A549 (cell line): ENCODE results near the gene ARHGAP35. TPM values are rescaled to one million over a fixed set of nuclear protein-coding genes. Genes with fewer than 3 reads are reported as not detected.

Experiments used
- ATAC-seq, 2 experiments: fragments of 200-7000 bp in 1 of 2; fragments of >200 bp in 1 of 2; cut with Nextera tagmentation in 1 of 2; cut with Tn5 transposase in 1 of 2; 3 replicates each; pipeline versions ENCODE4 v1.8.0 to v1.9.1; 2018 to 2020; ENCODE audit warnings: mild to moderate bottlenecking in 1 of 2, moderate library complexity in 1 of 2
- CTCF ChIA-PET: fragments of 300-600 bp; sonication (Branson Sonifier 250); formaldehyde crosslinking; extraction: SDS; loops from one replicate; lab custom pipeline; 2021; ENCODE audit warnings: antibody characterized with exemption, inconsistent platforms; lab: Yijun Ruan, JAX
- POLR2A ChIA-PET: fragments of 350-600 bp; formaldehyde crosslinking; extraction: SDS; loops from one replicate; lab custom pipeline; 2021; ENCODE audit warnings: antibody characterized with exemption, inconsistent platforms; lab: Yijun Ruan, JAX
- DNase-seq, 2 experiments: peaks; one replicate each; pipeline versions ENCODE4 v3.0.0 to v3.0.0-alpha.2; 2011 to 2016; ENCODE audit warnings: low read depth in 1 of 2, low spot score in 1 of 2
- FAIRE-seq: peaks from 2 replicates; lab custom pipeline; 2011; peaks lifted over from hg19 to GRCh38; lab: Jason Lieb, UNC
- H3K27ac ChIP-seq, 2 experiments: fragments of >200 bp; sonication (Bioruptor Twin); formaldehyde crosslinking; 3 replicates each; pipeline ENCODE4 v1.5.1; 2016 to 2017
- H3K4me1 ChIP-seq: fragments of >200 bp; sonication (Bioruptor Twin); formaldehyde crosslinking; 3 replicates; pipeline ENCODE4 v1.6.1; 2016
- H3K4me2 ChIP-seq: fragments of >200 bp; sonication (Bioruptor Twin); formaldehyde crosslinking; 3 replicates; pipeline ENCODE4 v1.6.1; 2016
- H3K4me3 ChIP-seq: fragments of >200 bp; sonication (Bioruptor Twin); formaldehyde crosslinking; 3 replicates; pipeline ENCODE4 v1.5.1; 2016
- H3K9me3 ChIP-seq: fragments of >200 bp; sonication (Bioruptor Twin); formaldehyde crosslinking; 3 replicates; pipeline ENCODE4 v1.6.1; 2016
- CBX2 ChIP-seq: fragments of 200-600 bp; sonication (generic); IDR thresholded peaks from 2 replicates; pipeline ENCODE4 v1.6.1; 2016; ENCODE audit warnings: low read depth, mild to moderate bottlenecking, borderline replicate concordance
- CTCF ChIP-seq: fragments of >200 bp; sonication (Bioruptor Twin); formaldehyde crosslinking; IDR thresholded peaks from 3 replicates; pipeline ENCODE4 v1.5.1; 2016
- E2F6 ChIP-seq: IDR thresholded peaks from 2 replicates; pipeline ENCODE4 v1.6.1; 2012; ENCODE audit warnings: low read depth, borderline replicate concordance
- EHMT2 ChIP-seq: fragments of 200-600 bp; sonication (generic); IDR thresholded peaks from 2 replicates; pipeline ENCODE4 v1.6.1; 2016; ENCODE audit warnings: antibody characterized with exemption, low read depth, mild to moderate bottlenecking, moderate library complexity
- FOSB ChIP-seq: fragments of 250-450 bp; sonication (Bioruptor Pico); IDR thresholded peaks from 2 replicates; pipeline ENCODE4 v1.5.0; 2020; ENCODE audit warnings: mild to moderate bottlenecking, moderate library complexity
- HDAC2 ChIP-seq: fragments of 200-600 bp; sonication (generic); IDR thresholded peaks from 2 replicates; pipeline ENCODE4 v1.6.1; 2016
- HOXA7 ChIP-seq: fragments of 250-450 bp; sonication (Bioruptor Pico); IDR thresholded peaks from 2 replicates; pipeline ENCODE4 v1.5.0; 2020; ENCODE audit warnings: mild to moderate bottlenecking, moderate library complexity
- JUN ChIP-seq, 2 experiments: fragments of >200 bp; sonication (Bioruptor Twin); formaldehyde crosslinking; IDR thresholded peaks; 2 replicates in 1 of 2; 3 replicates in 1 of 2; pipeline ENCODE4 v1.6.1; 2016 to 2017
- JUNB ChIP-seq: fragments of >200 bp; sonication (Bioruptor Twin); formaldehyde crosslinking; IDR thresholded peaks from 2 replicates; pipeline ENCODE4 v1.6.1; 2016
- KDM1A ChIP-seq: fragments of 200-600 bp; sonication (generic); IDR thresholded peaks from 2 replicates; pipeline ENCODE4 v1.6.1; 2016; ENCODE audit warnings: low read depth, mild to moderate bottlenecking
- MAFK ChIP-seq: fragments of 450-650 bp; IDR thresholded peaks from 2 replicates; pipeline ENCODE4 v1.6.1; 2014; ENCODE audit not compliant: partially characterized antibody
- MAX ChIP-seq: IDR thresholded peaks from 2 replicates; pipeline ENCODE4 v1.6.1; 2012
- NFE2L2 ChIP-seq: fragments of 150-350 bp; conservative IDR thresholded peaks from 2 replicates; pipeline ENCODE4 v1.6.1; 2014; ENCODE audit warnings: low read length
- NR3C1 ChIP-seq: fragments of >200 bp; sonication (Bioruptor Twin); formaldehyde crosslinking; IDR thresholded peaks from 3 replicates; pipeline ENCODE4 v1.6.1; 2017
- POLR2AphosphoS2 ChIP-seq: conservative IDR thresholded peaks from 2 replicates; pipeline ENCODE4 v1.6.1; 2012; ENCODE audit warnings: low read length, improper control_type of control experiment, inconsistent platforms
- RAD21 ChIP-seq, 2 experiments: fragments of >200 bp in 1 of 2; sonication (Bioruptor Twin) in 1 of 2; formaldehyde crosslinking in 1 of 2; IDR thresholded peaks in 1 of 2; conservative IDR thresholded peaks in 1 of 2; 2 replicates in 1 of 2; 3 replicates in 1 of 2; pipeline ENCODE4 v1.6.1; 2012 to 2018; ENCODE audit warnings: inconsistent platforms in 1 of 2
- RCOR1 ChIP-seq: fragments of 150-350 bp; IDR thresholded peaks from 2 replicates; pipeline ENCODE4 v1.6.1; 2014; ENCODE audit warnings: antibody characterized with exemption, low read length, low read depth
- RFX5 ChIP-seq: fragments of 450-650 bp; IDR thresholded peaks from 2 replicates; pipeline ENCODE4 v1.7.1; 2014; ENCODE audit warnings: antibody characterized with exemption, mild to moderate bottlenecking, moderate library complexity
- RNF2 ChIP-seq: fragments of 200-600 bp; sonication (generic); IDR thresholded peaks from 2 replicates; pipeline ENCODE4 v1.6.1; 2016; ENCODE audit warnings: low read depth, mild to moderate bottlenecking, antibody characterized with exemption, moderate library complexity, borderline replicate concordance
- TP53 ChIP-seq: fragments of 250-450 bp; sonication (Bioruptor Pico); IDR thresholded peaks from 2 replicates; pipeline ENCODE4 v1.5.0; 2021; ENCODE audit warnings: mild to moderate bottlenecking, moderate library complexity
- ZFP36 ChIP-seq: fragments of 450-650 bp; IDR thresholded peaks from 2 replicates; pipeline ENCODE4 v1.6.1; 2014; ENCODE audit warnings: borderline replicate concordance; ENCODE audit not compliant: partially characterized antibody
- WGBS: methylation state at CpG from one replicate; pipeline ENCODE4 v1.1.6; 2017; ENCODE audit errors: missing lambda C conversion rate; 5-methylcytosine and 5-hydroxymethylcytosine counted together
- polyA plus RNA-seq, 4 experiments: library from polyadenylated mRNA; depleted of rRNA in 3 of 4; stranded (reverse); fragments of >200 nt; fragmentation: RNase III in 1 of 4; extraction: RNeasy Plus Mini Kit Qiagen cat#74134 plus additional on column Dnase treatment in 1 of 4; gene quantifications; 2 replicates in 3 of 4; 3 replicates in 1 of 4; pipeline ENCODE4 v1.2.3, GENCODE V29; 2011 to 2017
- TF ChIP-seq, protein P1 (sequence below): fragments of >200 bp; sonication (Bioruptor Twin); formaldehyde crosslinking; IDR thresholded peaks from 2 replicates; pipeline ENCODE4 v1.6.1; 2016

The ARHGAP35 gene
- polyA plus RNA-seq, 2 of the 4 experiments (the other 2 are of a cell fraction): 33.3 to 48.5 TPM

GRCh38 chr19:46845959-46846459 lies 14.8 kb upstream of the ARHGAP35 start:
- Histone ChIP-seq H3K4me2 (no peak overlapping the region), H3K9me3 (no peaks in the 10 kb centered on the region), H3K4me3 (no peak overlapping the region), H3K4me1 (peaks cover 26% of the 10 kb centered on the region), H3K27ac (no peak overlapping the region)
- FAIRE-seq (no peak), ATAC-seq (no peak)
- CTCF ChIA-PET: interaction anchor here (0.6 to 44.5 kb wide), 7 partner anchors 11 to 146 kb away, joined by 3 to 1222 read pairs (median 3); no protein-coding TSS in a partner anchor
- TF ChIP-seq NFE2L2 (no peak), TP53 (CRISPR knock-in tag) (no peak), JUN (IDR thresholded peaks at IDR 0.05) (no peak), MAFK (no peak), JUNB (no peak), HDAC2 (no peak), RCOR1 (no peak)
- TF ChIP-seq, protein P1, sequence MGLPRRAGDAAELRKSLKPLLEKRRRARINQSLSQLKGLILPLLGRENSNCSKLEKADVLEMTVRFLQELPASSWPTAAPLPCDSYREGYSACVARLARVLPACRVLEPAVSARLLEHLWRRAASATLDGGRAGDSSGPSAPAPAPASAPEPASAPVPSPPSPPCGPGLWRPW: no peak
- TF ChIP-seq, all 56 proteins: peak for 0
- 89% methylated on average over 19 of the region's 19 CpGs for WGBS
- POLR2A ChIA-PET: no interaction called here
- no peak for DNase-seq

GRCh38 chr19:46847528-46847927 lies 13.3 kb upstream of the ARHGAP35 start:
- ChIA-PET CTCF (interaction anchor here (44.5 kb wide), 1 partner anchor 87 kb away, joined by 1222 read pairs; no protein-coding TSS in a partner anchor), POLR2A (interaction anchor here (1.2 kb wide), 1 partner anchor 12 kb away, joined by 3 read pairs; no protein-coding TSS in a partner anchor)
- ATAC-seq (no peak), FAIRE-seq (no peak), DNase-seq (no peak)
- H3K4me1 ChIP-seq: peaks cover 11% of the 10 kb centered on the region
- no peaks in the 10 kb centered on the region for H3K9me3 ChIP-seq
- WGBS: 94% methylated on average over 11 of the region's 11 CpGs
- H3K4me2 ChIP-seq: no peak overlapping the region
- TF ChIP-seq RFX5: no peak
- no peak for TF ChIP-seq FOSB (CRISPR knock-in tag)
- TF ChIP-seq EHMT2: no peak
- no peak for TF ChIP-seq MAX
- TF ChIP-seq JUN (IDR thresholded peaks at IDR 0.05): no peak
- no peak for TF ChIP-seq RNF2
- TF ChIP-seq TP53 (CRISPR knock-in tag): no peak
- TF ChIP-seq HOXA7: no peak
- TF ChIP-seq NR3C1: no peak
- no peak for TF ChIP-seq POLR2AphosphoS2
- TF ChIP-seq ZFP36: no peak
- no peak for TF ChIP-seq CBX2
- no peak for TF ChIP-seq RAD21 (conservative IDR thresholded peaks at IDR 0.05 in 1 of 2, IDR thresholded peaks at IDR 0.05 in 1 of 2)
- no peak for TF ChIP-seq E2F6
- no peak for TF ChIP-seq CTCF
- no peak overlapping the region for H3K27ac ChIP-seq
- no peak overlapping the region for H3K4me3 ChIP-seq

DNA sequence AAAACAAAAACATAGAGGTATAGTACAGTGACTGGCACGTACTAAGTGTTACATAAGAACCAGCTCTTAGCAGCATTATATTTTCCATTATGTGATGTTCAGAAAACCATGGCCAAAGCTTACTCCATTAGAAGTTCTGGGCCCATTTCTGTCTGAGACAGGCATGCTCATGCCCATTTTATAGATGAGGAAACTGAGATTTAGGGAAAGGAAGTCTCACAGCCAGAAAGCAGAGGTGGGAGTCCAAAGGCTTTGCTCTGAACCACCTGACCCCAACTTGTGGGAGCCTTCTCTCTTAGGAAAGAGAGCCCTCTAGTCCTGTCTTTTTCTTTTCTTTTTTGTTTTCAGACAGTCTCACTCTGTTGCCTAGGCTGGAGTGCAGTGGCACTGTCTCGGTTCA lies 12.4 kb upstream of the ARHGAP35 start:
- H3K4me3 ChIP-seq: no peak overlapping the region
- H3K27ac ChIP-seq: no peak overlapping the region
- peaks cover 9% of the 10 kb centered on the region for H3K4me1 ChIP-seq
- H3K4me2 ChIP-seq: no peak overlapping the region
- DNase-seq (no peak), FAIRE-seq (no peak)
- 88% methylated on average over 2 of the region's 2 CpGs for WGBS
- TF ChIP-seq RFX5 (no peak), KDM1A (0 out of 2 replicates have a peak, but pooled peaks have one; percentile 41)
- TF ChIP-seq, all 56 proteins: peak for 1
- CTCF ChIA-PET: interaction anchor here (1.5 to 44.5 kb wide), 3 partner anchors 8 to 154 kb away, joined by 3 to 1222 read pairs (median 23); no protein-coding TSS in a partner anchor
- POLR2A ChIA-PET: no interaction called here
- no peak for ATAC-seq
- no peaks in the 10 kb centered on the region for H3K9me3 ChIP-seq
